ENCODE data around the gene VPS16. TPM values are rescaled to one million over a fixed set of nuclear protein-coding genes. Genes with fewer than 3 reads are reported as not detected.

The VPS16 gene
- total and polyA plus RNA-seq, 2 of the 8 experiments (the other 6 are each of a cell fraction or from before 2014, with no cell fraction given): 23.8 to 25.9 TPM

DNA sequence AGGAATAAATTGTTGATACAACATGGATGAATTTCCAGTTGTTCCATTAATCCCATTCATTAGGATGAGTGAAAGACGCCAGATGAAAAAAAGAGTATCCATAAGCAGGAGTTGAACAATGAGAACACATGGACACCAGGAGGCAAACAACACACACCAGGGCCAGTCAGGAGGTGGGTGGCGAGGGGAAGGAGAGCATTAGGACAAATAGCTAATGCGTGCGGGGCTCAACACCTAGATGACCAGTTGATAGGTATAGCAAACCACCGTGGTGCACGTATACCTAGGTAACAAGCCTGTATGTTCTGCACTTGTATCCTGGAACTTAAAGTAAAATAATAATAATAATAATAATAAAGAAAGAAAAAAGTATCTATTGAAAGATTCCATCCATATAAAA, 11.2 kb upstream of the VPS16 start:
- Histone ChIP-seq H3K23me2 (ENCODE audit: low read depth, low read length) (no peaks in the 10 kb centered on the region), H2BK120ac (replicated peaks; ENCODE audit: low read depth, low read length) (no peak overlapping the region), H3K9me3 (ENCODE audit: insufficient read depth in 2 of 2, low read depth in 1 of 2, low read length in 1 of 2) (no peaks in the 10 kb centered on the region), H3K27ac (ENCODE audit: low read depth, low read length) (no peak overlapping the region), H2AK5ac (ENCODE audit: low read depth, low read length) (no peak overlapping the region), H3K36me3 (ENCODE audit: control insufficient read depth in 2 of 4, insufficient read depth in 4 of 4, low read length in 3 of 4) (no peaks in the 10 kb centered on the region), H2BK15ac (ENCODE audit: low read length) (no peak overlapping the region), H3K56ac (replicated peaks; ENCODE audit: insufficient read length, low read depth, low read length) (no peak overlapping the region), H2BK5ac (ENCODE audit: low read depth, low read length) (no peak overlapping the region), H3K79me1 (ENCODE audit: low read depth, low read length) (no peaks in the 10 kb centered on the region), H3K23ac (ENCODE audit: insufficient read length) (no peak overlapping the region), H4K8ac (ENCODE audit: extremely low read depth, insufficient read depth, low read length) (no peak overlapping the region), H3K4ac (replicated peaks; ENCODE audit: insufficient read length, low read depth, low read length) (no peak overlapping the region), H3K9ac (replicated peaks in 1 of 4; ENCODE audit: extremely low read depth in 1 of 4, low read depth in 3 of 4, low read length in 3 of 4) (no peak overlapping the region), H3K4me2 (ENCODE audit: insufficient read depth in 1 of 2, low read depth in 2 of 2, low read length in 2 of 2) (no peak overlapping the region), H4K91ac (replicated peaks; ENCODE audit: insufficient read length, low read length) (no peak overlapping the region), H3K4me3 (ENCODE audit: extremely low read depth in 1 of 4, insufficient read depth in 2 of 4, low read depth in 3 of 4, low read length in 4 of 4) (no peak overlapping the region), H2BK20ac (ENCODE audit: low read length) (no peak overlapping the region), H3K14ac (ENCODE audit: insufficient read length) (no peak overlapping the region), H4K20me1 (replicated peaks in 1 of 2; ENCODE audit: control insufficient read depth in 1 of 2, insufficient read depth in 2 of 2, low read length in 2 of 2) (no peaks in the 10 kb centered on the region), H4K5ac (ENCODE audit: insufficient read length, low read depth, low read length) (no peak overlapping the region), H3K18ac (ENCODE audit: extremely low read depth, low read length) (no peak overlapping the region), H3K27me3 (replicated peaks in 1 of 4; ENCODE audit: control insufficient read depth in 3 of 4, extremely low read depth in 1 of 4, insufficient read depth in 3 of 4, low read length in 3 of 4) (peaks cover 0 to 1% (median 0%) of the 10 kb centered on the region in 4 experiments; a peak in 1 of 7 replicates), H3K79me2 (ENCODE audit: control insufficient read depth in 1 of 2, insufficient read depth in 2 of 2, low read length in 2 of 2) (no peaks in the 10 kb centered on the region), H2BK12ac (ENCODE audit: low read depth, low read length) (no peak overlapping the region), H3K4me1 (replicated peaks in 1 of 4; ENCODE audit: control insufficient read depth in 3 of 4, insufficient read depth in 4 of 4, low read length in 3 of 4) (no peaks in the 10 kb centered on the region; a peak in 1 of 7 replicates), H2AFZ (ENCODE audit: low read length) (no peak overlapping the region)
- POLR2A ChIA-PET (ENCODE audit: partially characterized antibody): no interaction called here
- CTCF ChIA-PET (ENCODE audit: partially characterized antibody): no interaction called here
- DNase-seq (ENCODE audit: low read depth in 1 of 2, low spot score in 2 of 2) (no peak), FAIRE-seq (no peak)
- WGBS, 2 experiments (ENCODE audit: extremely low coverage in 1 of 2, insufficient coverage in 1 of 2, insufficient read length in 1 of 2, insufficient replicate concordance in 2 of 2, low coverage in 1 of 2, low lambda C conversion rate in 2 of 2, missing lambda C conversion rate in 1 of 2): 83% methylated on average over 6 of the region's 6 CpGs; no CpG with 5 or more reads in 1 of the 2 experiments
- TF ChIP-seq, protein P1, sequence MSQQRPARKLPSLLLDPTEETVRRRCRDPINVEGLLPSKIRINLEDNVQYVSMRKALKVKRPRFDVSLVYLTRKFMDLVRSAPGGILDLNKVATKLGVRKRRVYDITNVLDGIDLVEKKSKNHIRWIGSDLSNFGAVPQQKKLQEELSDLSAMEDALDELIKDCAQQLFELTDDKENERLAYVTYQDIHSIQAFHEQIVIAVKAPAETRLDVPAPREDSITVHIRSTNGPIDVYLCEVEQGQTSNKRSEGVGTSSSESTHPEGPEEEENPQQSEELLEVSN (IDR thresholded peaks at IDR 0.05): no peak
- TF ChIP-seq SIX5 (IDR thresholded peaks at IDR 0.05; ENCODE audit: low read depth, low read length): no peak
- no peak for TF ChIP-seq POLR2AphosphoS5 (IDR thresholded peaks at IDR 0.05; ENCODE audit: low read depth, low read length)
- TF ChIP-seq, protein P2, sequence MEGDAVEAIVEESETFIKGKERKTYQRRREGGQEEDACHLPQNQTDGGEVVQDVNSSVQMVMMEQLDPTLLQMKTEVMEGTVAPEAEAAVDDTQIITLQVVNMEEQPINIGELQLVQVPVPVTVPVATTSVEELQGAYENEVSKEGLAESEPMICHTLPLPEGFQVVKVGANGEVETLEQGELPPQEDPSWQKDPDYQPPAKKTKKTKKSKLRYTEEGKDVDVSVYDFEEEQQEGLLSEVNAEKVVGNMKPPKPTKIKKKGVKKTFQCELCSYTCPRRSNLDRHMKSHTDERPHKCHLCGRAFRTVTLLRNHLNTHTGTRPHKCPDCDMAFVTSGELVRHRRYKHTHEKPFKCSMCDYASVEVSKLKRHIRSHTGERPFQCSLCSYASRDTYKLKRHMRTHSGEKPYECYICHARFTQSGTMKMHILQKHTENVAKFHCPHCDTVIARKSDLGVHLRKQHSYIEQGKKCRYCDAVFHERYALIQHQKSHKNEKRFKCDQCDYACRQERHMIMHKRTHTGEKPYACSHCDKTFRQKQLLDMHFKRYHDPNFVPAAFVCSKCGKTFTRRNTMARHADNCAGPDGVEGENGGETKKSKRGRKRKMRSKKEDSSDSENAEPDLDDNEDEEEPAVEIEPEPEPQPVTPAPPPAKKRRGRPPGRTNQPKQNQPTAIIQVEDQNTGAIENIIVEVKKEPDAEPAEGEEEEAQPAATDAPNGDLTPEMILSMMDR (IDR thresholded peaks at IDR 0.05; ENCODE audit: control extremely low read depth in 1 of 3, insufficient read depth in 1 of 3, low read depth in 1 of 3, low read length in 3 of 3): no peak
- TF ChIP-seq HDAC6 (IDR thresholded peaks at IDR 0.05; ENCODE audit: low read depth, low read length): no peak
- TF ChIP-seq, protein P3, sequence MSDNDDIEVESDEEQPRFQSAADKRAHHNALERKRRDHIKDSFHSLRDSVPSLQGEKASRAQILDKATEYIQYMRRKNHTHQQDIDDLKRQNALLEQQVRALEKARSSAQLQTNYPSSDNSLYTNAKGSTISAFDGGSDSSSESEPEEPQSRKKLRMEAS (IDR thresholded peaks at IDR 0.05): no peak
- TF ChIP-seq, protein P4, sequence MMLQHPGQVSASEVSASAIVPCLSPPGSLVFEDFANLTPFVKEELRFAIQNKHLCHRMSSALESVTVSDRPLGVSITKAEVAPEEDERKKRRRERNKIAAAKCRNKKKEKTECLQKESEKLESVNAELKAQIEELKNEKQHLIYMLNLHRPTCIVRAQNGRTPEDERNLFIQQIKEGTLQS (IDR thresholded peaks at IDR 0.05; ENCODE audit: insufficient read depth, low read depth, low read length): no peak
- no peak for TF ChIP-seq POU5F1 (IDR thresholded peaks at IDR 0.05; ENCODE audit: low read depth, low read length)
- TF ChIP-seq, protein P5, sequence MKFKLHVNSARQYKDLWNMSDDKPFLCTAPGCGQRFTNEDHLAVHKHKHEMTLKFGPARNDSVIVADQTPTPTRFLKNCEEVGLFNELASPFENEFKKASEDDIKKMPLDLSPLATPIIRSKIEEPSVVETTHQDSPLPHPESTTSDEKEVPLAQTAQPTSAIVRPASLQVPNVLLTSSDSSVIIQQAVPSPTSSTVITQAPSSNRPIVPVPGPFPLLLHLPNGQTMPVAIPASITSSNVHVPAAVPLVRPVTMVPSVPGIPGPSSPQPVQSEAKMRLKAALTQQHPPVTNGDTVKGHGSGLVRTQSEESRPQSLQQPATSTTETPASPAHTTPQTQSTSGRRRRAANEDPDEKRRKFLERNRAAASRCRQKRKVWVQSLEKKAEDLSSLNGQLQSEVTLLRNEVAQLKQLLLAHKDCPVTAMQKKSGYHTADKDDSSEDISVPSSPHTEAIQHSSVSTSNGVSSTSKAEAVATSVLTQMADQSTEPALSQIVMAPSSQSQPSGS (IDR thresholded peaks at IDR 0.05; ENCODE audit: low read length): no peak
